Superior temporal gyrus (tissue), 1 donor: ENCODE results near the gene OR2S2.
"Not testable (repeated sequence)": the region's sequence is repeated elsewhere in the genome, so short reads cannot be mapped to it uniquely, and the experiment has no call there.

ENCODE experiments used
- DNase-seq: peaks from one replicate; pipeline ENCODE4 v3.0.0-alpha.2; 2016; ENCODE audit errors: extremely low spot score

Gene OR2S2

GRCh38 chr9:35958104-35958837 is at the start of gene OR2S2:
TSS of gene OR2S2 (minus strand) at chr9:35958154. CDS start at chr9:35958098, 56 bp downstream.
- no peak for DNase-seq

DNA sequence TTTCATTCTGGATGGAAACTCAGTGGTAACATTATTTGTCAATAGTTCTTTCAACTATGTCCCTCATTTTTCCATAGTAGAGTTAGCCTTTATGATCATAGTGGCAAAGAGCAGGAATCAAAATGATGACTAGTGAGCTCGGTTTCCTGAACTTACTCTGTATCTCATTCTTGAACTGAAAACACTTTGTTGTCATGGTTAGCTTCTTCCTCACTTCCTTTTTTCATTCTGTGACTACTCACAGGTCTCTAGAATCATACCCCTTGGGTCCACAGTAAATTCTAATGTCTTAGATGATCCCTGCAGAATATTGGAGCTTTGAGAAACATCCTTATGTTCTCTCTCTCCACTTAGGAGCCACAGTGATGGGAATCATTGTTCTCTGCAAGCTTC is 49.4 kb upstream of the OR2S2 start:
- no peak for DNase-seq

GRCh38 chr9:36006549-36007315 is 48.8 kb upstream of the OR2S2 start:
- no peak for DNase-seq

DNA sequence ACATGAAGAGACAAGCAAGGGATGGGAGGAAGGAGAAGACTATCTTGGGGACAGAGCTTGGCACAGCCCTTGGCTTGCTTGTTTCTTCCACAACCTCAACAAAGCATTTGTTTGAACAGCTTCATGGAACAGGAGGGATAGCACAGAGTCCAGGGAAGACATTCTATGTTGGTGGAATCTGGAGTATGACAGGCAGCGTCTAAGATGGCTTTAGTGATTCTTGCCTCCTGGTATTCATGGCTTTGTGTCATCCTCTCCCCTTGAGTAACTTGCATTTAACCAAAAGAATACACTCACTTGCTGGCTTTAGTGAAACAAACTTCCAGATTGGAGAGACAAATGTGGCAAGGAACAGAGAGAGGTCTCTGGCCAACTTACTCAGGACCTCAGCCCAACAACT is 47.9 kb upstream of the OR2S2 start:
- no peak for DNase-seq

- DNase-seq: no peak
These were observed 40.4 kb upstream of the OR2S2 start for GRCh38 chr9:35998333-35998732.

GRCh38 chr9:35997016-35997415 is 39.1 kb upstream of the OR2S2 start:
- not testable (repeated sequence) for DNase-seq

GRCh38 chr9:35996358-35996970 is 38.5 kb upstream of the OR2S2 start:
- no peak for DNase-seq

- DNase-seq: no peak
These were observed 37.0 kb upstream of the OR2S2 start for GRCh38 chr9:35994959-35995358.

GRCh38 chr9:35993976-35994720 is 36.2 kb upstream of the OR2S2 start:
- DNase-seq: no peak

DNA sequence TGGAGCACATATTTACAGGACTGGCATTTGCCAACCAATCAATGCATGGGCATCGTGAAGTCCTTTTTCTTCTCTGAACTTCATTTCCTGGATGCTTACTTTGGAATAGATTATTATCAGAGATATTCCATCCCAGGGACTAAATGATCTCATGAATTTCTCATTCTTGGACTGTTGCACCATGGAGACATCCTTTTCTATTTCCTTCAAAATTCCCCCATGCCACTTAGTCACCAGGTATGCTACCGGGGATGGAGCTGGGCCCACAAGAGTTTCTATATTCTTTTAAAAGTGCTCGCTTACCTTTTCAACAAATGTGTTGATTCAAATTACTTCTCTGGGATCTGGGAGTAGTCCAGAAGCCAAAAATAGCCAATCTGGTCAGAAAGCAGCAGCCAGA is 35.2 kb upstream of the OR2S2 start:
- not testable (repeated sequence) for DNase-seq

DNA sequence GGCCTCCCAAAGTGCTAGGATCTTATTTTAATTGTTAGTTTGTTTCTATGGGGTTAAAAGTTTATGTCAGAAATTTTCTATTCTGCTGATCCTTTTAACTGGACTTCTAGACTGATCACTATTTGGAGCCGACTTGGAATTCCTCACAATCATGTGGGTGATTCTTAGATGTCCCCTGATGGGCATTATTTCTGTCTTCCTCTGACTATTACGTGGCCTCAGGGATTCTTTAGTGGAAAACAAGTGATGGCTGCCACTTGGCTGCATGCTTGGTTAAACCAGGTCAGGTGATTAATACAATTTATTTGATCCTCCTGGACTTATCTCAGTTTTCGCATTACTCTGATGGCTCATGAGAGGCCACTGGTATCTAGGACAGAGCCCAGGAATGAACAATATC is 32.2 kb upstream of the OR2S2 start:
- no peak for DNase-seq

- DNase-seq: no peak
These were observed 26.1 kb upstream of the OR2S2 start for GRCh38 chr9:35984021-35984420.

DNA sequence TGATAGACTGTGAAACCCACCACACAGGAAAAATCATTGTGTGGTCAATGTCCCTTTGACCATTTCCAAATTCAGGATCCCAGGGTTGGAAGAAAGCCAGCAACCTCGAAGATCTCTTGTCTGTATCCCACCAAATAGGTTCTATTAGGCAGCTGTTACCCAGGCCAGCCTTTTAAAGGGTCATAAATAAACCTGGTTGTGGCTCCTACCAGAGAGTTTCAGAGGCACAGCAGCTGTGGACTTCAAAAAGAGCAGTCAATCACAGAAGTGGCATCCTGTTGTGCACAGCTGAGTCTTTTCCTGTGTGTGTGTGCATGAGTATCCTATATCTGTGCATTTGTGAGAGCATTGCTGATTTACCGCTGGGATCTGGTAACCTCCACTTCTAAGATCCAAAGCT is 23.7 kb upstream of the OR2S2 start:
- no peak for DNase-seq

DNA sequence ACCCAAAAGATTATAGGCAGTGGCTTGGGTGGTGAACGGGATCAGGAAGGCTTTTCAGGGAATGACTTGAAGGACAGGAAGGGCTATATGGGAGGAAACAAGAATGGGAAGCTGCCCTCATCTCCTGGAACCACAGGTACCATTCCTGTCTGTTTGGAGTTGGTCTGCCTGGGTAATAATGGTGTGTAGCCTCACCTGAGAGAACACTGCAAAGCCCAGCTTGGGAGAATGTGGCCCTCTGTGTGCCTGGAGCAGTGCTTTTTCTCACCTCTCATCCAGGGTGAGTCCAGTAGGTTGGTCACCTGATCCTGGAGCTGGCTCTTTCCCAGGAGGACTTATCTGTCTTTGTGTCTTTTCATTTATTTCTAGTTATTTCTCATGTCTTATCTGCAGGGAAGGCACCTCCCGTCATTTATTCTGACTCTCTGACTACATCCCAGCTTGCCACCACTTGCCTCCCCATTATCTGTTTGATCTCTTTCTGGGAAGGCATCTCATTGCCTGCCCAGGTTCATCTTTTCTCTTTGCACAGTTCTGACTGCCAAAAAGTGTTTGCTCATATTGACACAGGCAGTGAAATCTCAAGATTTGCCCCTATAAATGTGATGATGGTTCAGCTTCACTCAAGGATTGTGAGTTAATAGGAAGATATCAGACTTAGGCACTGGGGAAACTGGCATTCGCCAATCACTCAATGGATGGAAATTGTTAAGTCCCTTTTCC is 22.5 kb upstream of the OR2S2 start:
- DNase-seq: no peak

DNA sequence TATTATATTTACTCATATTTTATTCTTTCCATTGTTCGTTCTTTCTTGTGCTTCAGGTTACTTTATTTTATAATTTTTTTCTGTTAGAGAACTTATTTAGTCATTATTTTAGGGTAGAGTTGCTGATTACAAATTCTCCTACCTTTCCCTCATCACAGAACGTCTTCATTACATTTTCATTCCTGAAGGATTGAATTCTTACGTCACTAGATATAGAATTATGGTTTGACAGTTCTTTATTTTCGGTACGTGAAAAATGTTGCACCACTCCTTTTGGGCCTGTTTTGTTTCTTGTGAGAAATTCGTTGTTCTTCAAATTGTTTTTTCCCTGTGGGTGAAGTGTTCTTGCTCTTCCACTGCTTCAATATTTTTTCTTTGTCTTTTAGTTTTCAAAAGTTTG is 20.8 kb upstream of the OR2S2 start:
- DNase-seq: no peak

GRCh38 chr9:35976726-35977125 is 18.8 kb upstream of the OR2S2 start:
- no peak for DNase-seq

- no peak for DNase-seq
These were observed 16.8 kb upstream of the OR2S2 start for GRCh38 chr9:35974800-35975199.

DNA sequence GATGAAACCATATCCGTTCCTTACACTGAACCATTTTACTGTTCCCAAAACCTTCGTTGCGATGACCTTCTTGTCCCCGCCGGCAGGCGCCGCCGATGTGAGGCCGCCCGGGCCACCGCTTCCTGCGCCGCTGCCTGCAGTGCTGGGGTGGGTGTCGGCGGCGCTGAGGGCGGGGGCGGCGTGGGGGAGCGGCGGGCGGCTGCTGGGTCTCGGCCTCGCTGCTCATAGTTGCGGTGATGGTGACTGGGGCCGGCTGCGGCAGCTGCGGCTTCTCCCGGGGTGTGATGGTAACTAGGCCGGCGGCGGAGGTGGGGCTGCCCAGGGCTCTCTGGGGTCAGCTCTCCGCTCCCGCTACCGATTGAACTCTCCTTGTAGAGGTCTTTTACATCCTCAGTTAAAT is 14.1 kb upstream of the OR2S2 start:
- no peak for DNase-seq

DNA sequence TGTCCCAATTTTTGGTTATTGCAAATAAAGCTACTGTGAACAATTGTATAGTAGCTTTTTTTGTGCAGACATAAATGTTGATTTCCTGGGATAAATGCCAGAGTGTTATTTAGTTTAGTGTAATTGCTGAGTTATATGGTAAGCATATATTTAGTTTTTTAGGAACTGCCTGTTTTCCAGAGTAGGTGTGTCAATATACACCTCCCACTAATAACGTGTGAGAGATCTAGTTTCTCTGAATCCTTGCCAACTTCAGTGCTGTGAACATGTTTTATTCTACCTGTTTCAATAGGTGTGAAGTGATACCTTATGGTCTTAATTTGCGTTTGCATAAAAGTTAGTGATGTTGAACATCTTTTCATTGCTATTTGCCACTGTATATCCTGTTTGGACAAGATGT is 9.1 kb upstream of the OR2S2 start:
- DNase-seq: no peak

GRCh38 chr9:35966433-35966832 is 8.5 kb upstream of the OR2S2 start:
- no peak for DNase-seq

- DNase-seq: no peak
These were observed 7.1 kb upstream of the OR2S2 start for GRCh38 chr9:35965011-35965410.
